HG03378 (cell line): ENCODE data around the gene UNC45A.
A peak's percentile ranks its signal among the peaks of the same experiment; 100 is the strongest.

Source experiments
- ATAC-seq: cut with Tn5 transposase; IDR thresholded peaks from one replicate; pipeline ENCODE4 v1.9.1; 2021; ENCODE audit warnings: mild to moderate bottlenecking, moderate library complexity; ENCODE audit not compliant: unreplicated experiment

Gene UNC45A

DNA sequence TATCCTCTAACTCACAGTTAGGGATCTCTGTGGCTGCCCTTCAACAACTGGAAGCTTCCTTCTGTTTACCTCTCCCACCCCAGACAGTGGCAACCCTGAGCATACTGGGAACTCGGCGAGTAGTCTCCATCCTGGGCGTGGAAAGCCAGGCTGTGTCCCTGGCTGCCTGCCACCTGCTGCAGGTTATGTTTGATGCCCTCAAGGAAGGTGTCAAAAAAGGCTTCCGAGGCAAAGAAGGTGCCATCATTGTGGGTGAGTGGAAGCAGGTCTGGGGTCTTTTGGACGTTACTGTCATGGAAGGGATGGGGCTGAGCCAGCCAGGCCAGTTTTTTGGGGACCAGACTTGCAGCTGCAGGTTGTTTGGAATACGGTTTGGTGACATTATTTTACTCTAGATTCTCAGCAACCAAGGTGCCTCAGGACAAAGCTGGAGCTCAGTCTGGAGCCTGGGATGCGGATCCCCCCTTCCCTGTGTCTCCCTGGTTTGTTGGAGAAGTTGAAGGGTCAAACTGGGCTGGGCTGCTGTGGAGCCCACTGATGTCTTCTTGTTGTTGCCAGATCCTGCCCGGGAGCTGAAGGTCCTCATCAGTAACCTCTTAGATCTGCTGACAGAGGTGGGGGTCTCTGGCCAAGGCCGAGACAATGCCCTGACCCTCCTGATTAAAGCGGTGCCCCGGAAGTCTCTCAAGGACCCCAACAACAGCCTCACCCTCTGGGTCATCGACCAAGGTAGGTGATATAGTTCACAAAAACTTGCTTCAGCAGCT is 7.5 kb downstream of the UNC45A start:
- no peak for ATAC-seq

DNA sequence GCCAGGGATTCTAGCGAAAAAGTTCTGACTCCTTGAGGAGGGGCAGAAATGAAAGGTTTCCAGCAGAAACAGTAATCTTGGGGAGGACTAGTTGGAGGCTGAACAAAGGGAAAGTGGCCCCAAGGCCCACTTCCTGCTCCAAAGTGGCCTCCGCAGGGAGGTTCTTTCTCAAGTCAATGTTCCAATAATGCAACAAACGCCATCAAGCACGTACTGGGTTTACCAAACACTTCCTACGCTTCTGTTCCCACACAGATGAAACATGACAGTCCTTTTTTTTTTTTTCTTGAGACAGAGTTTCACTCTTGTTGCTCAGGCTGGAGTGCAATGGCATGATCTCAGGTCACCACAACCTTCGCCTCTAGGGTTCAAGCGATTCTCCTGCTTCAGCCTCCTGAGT is 10.0 kb downstream of the UNC45A start:
- no peak for ATAC-seq

DNA sequence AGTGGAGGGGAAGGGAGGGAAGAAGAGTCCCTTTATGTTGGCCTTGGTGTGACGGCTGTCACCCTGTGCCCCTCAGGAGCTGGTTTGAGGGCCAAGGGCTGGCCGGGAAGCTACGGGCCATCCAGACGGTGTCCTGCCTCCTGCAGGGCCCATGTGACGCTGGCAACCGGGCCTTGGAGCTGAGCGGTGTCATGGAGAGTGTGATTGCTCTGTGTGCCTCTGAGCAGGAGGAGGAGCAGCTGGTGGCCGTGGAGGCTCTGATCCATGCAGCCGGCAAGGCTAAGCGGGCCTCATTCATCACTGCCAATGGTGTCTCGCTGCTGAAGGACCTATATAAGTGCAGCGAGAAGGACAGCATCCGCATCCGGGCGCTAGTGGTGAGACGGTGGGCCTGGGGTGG is 11.5 kb downstream of the UNC45A start:
- ATAC-seq: no peak

DNA sequence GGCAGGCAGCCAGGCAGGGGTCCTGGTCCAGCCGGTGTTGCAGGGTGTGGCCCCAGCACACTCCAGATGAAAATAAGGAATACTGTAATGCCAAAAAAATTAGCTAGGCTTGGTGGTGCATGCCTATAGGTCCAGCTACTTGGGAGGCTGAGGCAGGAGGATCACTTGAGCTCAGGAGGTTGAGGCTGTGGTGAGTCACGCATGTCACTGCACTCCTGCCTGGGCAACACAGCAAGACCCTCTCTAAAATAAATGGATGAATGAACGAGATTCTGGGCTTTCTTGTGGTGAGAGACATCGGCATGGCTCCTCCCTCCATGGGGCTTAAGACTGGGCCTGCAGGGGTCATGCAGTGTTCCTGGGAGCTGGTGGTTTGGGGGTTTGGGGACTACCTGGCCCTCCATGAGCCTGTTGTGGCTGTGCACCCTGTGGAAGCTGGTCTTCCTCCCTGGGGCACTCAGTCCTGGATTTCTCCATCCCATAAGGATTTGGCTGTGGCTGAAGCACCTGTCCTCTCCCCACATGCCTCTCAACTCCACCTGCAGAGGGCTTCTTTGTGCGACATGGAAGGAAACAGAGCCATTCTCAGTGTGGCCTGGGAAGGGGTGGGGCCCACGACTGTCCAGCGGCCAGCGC is 12.0 kb downstream of the UNC45A start:
- ATAC-seq: no peak

DNA sequence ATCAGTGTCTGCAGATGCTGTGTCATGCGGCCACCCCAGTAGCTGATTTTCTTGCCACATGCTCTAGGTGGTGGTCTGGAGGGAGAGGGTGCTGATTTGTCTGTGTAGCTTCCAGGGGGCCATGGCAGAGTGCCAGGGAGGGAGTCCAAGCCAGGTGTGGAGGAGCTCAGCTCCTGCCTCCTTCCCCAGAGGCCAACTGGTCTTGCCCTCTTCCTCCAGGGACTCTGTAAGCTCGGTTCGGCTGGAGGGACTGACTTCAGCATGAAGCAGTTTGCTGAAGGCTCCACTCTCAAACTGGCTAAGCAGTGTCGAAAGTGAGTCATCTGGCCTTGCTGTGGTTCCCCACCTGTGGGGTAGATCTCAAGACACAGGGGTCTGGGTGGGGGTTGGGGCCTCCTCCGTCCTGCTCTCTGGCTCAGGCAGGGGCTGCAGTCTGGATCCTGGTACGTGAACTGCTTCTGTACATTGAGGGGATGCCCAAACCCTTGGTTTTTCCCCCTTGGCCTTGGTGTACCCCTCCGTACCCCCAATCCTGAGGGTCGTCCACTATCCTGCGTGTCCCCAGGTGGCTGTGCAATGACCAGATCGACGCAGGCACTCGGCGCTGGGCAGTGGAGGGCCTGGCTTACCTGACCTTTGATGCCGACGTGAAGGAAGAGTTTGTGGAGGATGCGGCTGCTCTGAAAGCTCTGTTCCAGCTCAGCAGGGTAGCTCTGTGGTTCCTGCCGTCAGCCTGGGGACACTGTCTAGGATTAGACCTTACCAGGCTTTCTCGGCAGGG is 12.7 kb downstream of the UNC45A start:
- ATAC-seq: no peak

DNA sequence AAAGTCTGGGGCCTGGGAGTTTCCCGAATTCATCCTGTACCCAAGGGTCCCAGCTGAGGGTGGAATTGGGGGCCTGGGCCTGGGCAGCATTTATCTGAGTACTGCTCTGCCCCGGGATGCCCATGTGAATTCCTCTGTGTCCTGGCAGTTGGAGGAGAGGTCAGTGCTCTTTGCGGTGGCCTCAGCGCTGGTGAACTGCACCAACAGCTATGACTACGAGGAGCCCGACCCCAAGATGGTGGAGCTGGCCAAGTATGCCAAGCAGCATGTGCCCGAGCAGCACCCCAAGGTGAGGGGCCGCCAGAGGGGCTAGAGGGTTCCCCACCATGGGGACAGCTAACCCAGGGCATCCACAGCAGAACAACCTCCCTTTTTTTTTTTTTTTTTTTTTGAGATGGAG is 13.4 kb downstream of the UNC45A start:
- ATAC-seq: no peak

DNA sequence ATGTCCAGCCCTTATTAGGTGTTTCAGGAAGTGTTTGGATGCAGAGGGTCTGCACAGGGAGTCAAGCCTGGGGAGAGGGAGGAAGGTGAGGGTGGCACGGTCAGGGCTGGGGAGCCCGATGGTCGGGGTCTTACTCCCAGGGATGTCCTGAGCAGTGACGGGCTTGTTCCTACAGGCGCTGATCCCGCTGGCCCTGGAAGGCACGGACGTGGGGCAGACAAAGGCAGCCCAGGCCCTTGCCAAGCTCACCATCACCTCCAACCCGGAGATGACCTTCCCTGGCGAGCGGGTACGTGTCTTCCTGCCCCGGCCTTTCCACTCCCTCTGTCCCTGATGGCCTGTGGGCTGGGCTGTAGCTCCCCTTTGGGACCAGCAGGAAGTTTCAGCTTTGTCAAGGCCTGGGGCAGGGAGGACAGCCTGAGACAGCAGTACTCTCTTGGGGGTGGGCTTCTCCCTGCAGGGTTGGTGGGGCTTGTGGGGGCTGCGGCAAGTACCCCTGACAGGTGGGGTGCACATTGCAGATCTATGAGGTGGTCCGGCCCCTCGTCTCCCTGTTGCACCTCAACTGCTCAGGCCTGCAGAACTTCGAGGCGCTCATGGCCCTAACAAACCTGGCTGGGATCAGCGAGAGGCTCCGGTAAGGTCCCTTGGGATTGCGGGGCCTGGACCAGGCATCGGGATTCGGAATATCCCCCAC is 15.0 kb downstream of the UNC45A start:
- ATAC-seq: no peak

DNA sequence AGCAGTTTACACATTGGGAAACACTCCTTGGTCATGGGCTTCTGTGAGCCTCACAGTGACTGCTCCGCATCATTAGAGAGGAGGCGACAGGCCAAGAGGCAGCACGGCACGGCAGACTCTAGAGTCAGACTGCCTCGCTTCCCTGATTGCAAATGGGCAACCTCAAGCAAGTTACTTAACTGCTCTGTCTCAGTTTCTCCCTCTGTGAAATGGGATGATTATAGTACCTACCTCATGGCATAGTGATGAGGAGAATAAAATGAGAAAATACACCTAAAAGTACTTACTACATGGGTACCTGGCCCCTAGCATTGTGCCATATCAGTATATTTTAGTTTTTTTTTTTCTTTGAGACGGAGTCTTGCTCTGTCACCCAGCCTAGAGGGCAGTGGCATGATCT is 15.6 kb downstream of the UNC45A start:
- no peak for ATAC-seq

DNA sequence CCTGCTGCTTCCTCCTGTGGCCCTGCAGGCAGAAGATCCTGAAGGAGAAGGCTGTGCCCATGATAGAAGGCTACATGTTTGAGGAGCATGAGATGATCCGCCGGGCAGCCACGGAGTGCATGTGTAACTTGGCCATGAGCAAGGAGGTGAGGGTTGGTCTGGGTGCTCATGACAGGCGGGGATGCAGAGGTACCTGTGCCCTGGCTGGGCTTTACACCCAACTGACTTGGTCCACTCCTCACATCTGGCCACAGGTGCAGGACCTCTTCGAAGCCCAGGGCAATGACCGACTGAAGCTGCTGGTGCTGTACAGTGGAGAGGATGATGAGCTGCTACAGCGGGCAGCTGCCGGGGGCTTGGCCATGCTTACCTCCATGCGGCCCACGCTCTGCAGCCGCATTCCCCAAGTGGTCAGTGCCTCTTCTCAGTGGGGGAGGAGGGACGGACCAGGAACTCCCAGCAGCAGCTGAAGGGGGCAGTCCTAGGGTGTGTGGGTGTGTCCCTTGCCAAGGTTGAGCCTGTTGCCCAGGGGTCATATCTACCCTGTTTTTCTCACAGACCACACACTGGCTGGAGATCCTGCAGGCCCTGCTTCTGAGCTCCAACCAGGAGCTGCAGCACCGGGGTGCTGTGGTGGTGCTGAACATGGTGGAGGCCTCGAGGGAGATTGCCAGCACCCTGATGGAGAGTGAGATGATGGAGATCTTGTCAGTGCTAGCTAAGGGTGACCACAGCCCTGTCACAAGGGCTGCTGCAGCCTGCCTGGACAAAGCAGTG is 18.0 kb downstream of the UNC45A start:
- ATAC-seq: no peak

DNA sequence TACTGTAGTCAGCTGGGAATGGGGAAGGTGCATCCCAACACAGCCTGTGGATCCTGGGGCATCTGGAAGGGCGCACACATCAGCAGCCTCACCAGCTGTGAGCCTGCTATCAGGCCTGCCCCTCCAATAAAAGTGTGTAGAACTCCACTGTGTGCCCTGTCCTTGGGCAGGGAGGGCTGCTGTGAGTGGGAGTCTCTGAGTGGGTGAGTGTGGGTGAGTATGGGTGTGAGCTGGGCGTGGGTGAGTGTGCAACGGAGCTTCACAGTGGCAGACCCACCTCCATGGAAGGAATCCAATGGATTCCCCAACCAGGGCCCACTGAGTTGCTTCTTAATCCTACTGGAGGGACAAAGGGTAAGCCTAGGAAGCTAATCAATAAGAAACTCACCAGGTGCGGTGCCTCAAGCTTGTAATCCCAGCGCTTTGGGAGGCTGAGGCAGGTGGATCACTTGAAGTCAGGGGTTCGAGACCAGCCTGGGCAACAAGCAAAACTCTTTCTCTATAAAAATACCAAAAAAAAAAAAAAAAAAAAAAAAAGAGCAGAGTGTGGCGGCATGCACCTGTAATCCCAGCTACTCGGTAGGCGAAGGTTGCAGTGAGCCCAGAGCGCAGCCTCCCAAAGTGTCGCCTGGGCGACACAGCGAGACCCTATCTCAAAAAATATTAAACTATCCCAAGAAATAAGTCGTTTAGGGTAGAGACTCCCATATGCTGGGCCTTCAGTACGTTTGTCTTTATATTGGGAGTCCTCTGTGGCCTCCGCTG is 19.0 kb downstream of the UNC45A start:
- no peak for ATAC-seq

DNA sequence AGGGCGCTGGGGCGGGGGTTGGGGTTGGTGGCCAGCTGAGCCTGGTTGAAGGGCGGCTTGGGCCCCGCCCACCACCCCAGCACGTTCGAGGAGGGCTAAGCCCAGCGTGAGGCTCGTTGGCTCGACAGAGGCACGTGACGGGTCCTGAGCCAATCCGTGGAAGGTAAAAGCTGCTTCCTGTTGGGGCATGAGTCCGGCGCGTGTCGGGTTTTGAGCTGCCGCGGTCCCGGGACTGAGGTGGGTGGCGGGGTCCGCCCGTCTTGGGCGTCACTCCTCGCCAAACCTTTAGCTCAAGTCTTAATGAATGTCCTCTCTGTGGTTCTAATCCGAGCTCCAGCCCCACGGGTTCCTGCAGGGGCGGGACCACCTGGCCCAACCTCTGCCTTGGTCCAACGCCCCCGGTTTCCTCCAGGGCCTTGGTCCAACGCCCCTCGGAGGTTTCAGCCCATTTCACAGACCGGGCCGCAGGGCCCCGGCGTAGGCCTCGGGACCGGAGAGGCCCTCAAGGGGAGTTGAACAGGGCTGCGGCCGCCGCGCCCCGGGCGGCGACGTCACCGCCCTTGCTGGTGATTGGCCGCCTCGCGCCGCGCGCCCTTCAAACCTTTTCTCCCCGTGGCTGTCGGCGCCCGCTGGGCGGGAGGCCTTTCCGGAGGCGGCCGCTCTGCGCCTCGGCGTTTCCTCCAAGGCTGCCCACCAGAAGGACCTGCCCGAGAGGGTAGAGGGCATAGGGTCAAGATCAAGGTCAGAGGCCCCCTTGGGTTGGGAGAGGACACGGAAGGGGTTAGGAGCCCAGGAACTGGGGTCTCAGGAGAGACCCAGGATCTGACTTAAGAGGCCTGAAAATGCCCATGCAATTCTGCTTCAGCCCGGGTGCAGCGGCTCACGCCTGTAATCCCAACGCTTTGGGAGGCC is 19.9 kb downstream of the UNC45A start, which contains the start of gene RCCD1:
Gene RCCD1, plus strand, starts transcription at position 173 of the 912 bp plus-strand sequence. CDS start 1,851 bp downstream, outside the sequence.
- peak; percentile 87 for ATAC-seq

DNA sequence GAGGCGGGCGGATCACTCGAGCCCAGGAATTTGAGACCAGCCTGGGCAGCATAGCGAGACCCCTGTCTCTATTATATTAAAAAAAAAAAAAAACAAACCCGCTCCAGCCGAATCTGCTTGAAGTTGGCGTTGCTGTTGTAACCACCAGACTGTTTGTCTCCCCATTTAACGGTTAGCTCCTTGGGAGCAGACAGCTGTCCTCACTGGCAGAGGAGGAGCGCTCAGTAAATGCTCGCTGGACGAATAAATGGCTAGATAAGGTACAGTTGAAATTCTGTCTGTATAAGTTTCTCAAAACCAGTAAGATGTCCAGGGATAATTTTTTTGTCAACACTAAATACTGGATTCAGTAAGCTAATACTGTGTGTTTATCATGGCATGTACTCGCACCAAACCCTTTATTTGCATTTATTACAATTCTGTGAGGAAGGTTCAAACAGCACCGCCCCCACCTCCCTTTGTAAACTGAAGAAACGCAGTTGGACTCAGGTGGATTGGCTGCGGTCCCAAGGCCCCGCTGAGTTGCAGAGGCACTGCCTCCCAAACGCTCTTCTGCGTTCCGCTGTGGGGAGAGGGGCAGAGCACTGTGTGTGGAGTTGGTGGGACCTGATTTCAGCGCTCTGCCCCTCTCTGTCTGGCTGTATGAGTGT is 20.7 kb downstream of the UNC45A start:
- ATAC-seq: no peak

DNA sequence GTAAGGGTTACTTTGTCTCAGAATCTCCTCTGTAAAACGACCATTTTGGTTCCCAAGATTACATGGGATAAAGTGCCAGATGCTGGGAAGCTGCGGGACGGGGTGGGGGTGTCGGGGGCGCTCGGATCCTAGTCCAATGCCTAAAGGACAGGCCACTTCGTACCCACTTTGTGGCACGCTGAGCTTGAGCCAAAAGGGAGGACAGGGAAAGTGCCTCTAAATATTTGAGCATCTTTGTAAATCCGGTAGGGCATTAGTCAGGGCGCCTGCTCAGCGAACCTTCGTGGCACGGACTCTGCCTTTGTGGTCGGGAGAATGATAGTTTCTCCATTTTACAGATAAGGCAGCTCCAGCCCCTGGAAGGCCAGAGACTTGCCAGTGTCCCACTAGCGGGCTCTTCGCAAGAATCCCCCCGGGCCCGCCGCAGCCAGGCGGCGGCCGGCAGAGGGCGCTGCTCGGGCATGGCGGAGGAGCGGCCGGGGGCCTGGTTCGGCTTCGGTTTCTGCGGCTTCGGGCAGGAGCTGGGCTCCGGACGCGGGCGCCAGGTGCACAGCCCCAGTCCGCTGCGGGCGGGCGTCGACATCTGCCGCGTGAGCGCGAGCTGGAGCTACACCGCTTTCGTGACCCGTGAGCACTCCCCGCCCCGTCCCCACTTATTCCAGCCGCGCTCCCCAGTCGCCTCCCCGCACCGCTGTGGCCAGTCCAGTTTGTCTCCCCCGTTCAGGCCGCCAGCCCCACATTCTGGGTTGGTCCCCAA is 21.4 kb downstream of the UNC45A start:
- no peak for ATAC-seq

DNA sequence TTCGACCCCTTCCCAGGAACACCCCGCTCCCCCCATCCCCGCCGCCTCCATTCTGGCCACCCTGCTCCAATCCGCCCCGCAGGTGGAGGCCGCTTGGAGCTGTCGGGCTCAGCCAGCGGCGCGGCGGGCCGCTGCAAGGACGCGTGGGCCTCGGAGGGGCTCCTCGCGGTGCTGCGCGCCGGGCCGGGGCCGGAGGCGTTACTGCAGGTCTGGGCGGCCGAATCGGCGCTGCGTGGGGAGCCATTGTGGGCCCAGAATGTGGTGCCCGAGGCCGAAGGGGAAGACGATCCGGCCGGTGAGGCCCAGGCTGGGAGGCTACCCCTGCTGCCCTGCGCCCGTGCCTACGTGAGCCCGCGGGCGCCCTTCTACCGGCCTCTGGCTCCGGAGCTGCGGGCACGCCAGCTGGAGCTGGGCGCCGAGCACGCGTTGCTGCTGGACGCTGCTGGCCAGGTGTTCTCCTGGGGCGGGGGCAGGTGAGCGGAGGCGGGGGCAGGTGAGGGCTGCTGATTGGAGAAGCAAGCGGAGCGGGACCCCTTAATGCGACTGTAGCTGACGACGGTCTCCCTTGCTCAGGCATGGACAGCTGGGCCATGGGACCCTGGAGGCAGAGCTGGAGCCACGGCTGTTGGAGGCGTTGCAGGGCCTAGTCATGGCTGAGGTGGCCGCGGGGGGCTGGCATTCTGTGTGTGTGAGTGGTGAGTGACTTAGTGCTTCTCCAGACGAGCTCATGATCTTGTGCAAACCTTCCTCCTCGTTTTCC is 22.1 kb downstream of the UNC45A start:
- ATAC-seq: no peak

DNA sequence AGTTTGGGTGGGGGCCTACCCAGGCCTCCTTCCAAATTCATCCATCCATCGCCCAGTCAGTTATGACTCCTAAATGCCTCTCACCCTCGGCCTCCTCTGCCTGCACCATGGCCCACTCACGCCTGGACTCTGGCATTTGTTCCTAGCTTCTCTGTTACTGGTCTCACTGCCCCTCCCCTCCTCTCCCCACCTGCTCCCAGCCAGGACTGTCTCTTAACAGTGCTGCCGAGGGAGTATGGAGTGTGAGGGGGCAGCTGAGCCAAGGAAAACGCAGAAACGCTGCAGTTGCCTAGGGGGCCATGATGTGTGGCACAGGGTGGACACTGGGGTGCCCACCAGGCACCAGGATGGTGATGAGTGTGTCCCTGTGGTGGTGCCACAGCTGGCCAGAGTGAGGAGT is 22.7 kb downstream of the UNC45A start:
- no peak for ATAC-seq

DNA sequence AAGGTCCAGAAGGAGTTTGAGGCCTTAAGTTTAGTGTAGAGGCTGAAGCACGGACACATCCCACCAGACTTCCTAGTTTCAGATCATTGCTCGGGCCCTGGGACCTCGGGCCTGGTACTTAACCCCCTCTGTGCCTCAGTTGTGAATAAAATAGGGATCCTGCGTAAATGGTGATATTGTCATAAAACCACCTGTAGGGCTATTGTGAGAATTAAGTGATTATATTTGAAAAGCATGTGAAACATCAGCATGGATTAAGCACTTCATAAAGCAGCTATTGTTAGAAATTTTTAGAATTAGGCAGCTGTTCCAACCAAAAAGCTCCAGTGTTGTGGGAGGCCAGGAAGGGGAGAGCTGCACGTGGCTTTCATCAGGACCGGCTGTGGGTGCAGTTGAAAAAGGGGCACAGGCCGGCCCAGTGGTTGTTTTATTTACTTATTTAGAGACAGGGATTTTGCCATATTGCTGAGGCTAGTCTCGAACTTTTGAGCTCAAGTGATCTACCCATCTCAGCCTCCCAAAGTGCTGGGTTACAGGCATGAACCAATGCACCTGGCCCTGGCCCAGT is 24.0 kb downstream of the UNC45A start:
- no peak for ATAC-seq
